Fibroblast of the aortic adventitia (primary cell): ENCODE data around the gene TMPRSS7. TPM values are rescaled to one million over a fixed set of nuclear protein-coding genes. Genes with fewer than 3 reads are reported as not detected.

Experiments used
- DNase-seq: peaks from one replicate; pipeline ENCODE4 v3.0.0-alpha.2; 2010; ENCODE audit warnings: low read depth
- H3K4me3 ChIP-seq: 2 replicates; pipeline ENCODE4 v1.5.1; 2011; ENCODE audit warnings: low read depth, mild to moderate bottlenecking, control low read depth, low read length, moderate library complexity
- total RNA-seq: library from RNA; depleted of rRNA; stranded (reverse); fragments of >200 nt; gene quantifications from 2 replicates; pipeline ENCODE4 v1.2.3, GENCODE V29; 2012; ENCODE audit warnings: low replicate concordance
- TF ChIP-seq, protein P1 (sequence below): IDR thresholded peaks from 2 replicates; pipeline ENCODE4 v1.5.1; 2011; ENCODE audit warnings: mild to moderate bottlenecking, low read length, control low read depth, inconsistent platforms; ENCODE audit not compliant: insufficient read depth

The TMPRSS7 gene
- total RNA-seq, 1 donor = not detected

DNA sequence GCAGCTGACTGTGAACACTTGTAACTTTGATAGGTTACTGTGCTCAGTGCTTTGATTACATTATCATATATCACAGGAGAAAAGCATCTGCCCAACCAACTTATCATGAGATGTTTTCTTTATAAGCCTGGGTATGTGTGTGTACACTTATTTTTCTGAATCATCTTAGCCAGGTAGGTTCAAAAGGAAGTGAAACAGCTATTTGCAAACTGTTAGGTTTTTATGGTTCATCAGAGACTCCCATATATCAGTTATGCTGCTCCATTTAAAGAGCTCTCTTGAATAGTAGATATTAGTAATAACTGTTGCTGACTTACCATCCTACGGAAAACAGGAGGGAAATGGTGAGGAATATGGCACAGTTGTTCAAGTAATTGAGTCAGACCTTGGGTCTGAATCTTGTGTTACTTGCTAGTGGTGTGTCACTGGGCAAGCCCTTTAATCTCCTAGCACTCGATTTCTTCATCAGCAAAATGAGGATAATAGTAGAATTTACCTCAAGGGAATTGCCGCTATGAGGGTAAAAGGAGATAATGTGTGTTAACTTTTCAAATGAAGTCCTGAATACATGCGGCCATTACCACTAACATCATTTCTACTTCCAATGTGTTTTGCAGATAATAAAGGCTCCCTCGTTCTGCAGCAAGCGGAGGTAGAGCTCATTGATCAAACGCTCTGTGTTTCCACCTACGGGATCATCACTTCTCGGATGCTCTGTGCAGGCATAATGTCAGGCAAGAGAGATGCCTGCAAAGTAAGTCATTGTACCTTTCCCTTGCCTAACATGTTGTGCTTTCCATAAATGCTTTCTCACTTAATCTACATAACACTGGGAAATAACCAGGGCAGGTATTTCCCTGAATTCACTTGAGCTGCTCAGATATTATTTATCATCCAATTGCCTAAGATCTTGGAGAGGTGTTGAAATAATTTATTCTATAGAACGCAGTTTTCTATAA is 43.9 kb downstream of the TMPRSS7 start:
- TF ChIP-seq, protein P1, sequence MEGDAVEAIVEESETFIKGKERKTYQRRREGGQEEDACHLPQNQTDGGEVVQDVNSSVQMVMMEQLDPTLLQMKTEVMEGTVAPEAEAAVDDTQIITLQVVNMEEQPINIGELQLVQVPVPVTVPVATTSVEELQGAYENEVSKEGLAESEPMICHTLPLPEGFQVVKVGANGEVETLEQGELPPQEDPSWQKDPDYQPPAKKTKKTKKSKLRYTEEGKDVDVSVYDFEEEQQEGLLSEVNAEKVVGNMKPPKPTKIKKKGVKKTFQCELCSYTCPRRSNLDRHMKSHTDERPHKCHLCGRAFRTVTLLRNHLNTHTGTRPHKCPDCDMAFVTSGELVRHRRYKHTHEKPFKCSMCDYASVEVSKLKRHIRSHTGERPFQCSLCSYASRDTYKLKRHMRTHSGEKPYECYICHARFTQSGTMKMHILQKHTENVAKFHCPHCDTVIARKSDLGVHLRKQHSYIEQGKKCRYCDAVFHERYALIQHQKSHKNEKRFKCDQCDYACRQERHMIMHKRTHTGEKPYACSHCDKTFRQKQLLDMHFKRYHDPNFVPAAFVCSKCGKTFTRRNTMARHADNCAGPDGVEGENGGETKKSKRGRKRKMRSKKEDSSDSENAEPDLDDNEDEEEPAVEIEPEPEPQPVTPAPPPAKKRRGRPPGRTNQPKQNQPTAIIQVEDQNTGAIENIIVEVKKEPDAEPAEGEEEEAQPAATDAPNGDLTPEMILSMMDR = no peak
- DNase-seq = no peak
- H3K4me3 ChIP-seq = no peak overlapping the region

DNA sequence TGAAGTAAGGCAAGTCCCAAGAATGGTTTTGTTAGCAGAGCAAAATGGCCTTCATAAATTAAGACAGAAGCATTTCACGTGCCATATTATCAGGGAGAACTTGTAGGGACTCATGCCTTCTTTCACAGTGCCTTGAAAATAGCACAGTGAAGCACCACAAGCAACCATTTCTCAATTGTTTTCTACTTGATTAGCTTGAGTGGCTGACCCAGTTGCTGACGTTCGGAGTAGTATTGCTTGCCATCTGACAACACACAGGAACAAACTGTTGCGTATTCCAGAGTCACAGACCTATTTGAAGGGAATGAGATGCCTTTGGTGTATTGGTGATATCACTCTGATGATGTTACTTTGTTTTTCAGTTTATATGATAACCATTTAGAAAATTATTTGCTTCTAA is 48.7 kb downstream of the TMPRSS7 start:
- TF ChIP-seq, protein P1 = no peak
- no peak overlapping the region for H3K4me3 ChIP-seq

DNA sequence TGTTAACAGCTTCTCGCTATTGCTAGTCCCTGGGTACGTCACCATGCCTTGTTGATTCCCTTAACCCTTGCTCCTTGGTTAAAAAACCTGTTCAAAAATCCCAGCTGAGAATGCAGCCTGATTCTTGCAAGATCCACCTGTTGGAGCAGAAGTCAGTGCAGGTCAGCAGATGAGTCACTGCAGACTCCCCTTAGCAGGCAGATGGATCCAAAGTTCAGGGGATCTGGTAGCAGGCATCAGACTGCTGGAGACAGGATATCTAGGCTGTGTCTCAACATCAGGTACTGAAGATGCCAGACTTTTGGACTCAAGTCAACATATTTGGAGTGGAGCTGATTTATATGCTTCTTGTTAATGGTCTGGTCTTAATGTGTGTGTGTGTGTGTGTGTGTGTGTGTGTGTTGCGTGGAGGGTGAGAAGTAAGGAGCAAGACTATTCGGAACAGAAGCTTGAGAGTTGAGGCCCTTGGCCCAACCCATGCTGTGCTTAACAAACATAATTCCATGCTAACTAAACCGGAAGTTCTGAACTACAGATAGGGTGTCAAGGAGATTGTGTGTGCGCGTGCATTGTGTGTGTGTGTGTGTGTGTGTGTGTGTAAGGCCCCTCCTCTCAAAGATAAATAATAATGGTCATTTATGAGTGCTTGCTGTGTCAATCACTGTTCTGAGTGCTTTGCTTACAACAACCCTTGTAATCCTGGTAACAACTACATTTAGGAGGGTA is 50.6 kb downstream of the TMPRSS7 start:
- TF ChIP-seq, protein P1 = no peak
- H3K4me3 ChIP-seq = no peak overlapping the region
- no peak for DNase-seq

More for the DNA sequence above, 48.7 kb downstream of the TMPRSS7 start:
- DNase-seq = no peak

DNA sequence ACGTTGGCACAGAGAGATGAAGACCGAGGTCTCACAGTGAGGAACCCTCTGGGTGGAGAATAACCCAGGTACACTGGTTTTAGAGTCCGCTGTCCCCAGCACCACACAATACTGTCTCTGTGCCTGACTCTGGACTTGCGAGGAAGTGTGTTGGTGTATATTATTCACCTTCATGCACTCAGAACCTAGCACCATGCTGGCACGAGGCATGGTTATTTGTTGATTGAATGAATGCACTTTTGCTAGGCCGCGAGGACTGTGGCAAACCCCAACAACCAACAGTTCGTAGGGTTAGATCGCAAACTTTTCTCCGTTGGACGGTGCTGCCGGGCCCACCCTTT is 51.2 kb downstream of the TMPRSS7 start:
- peak overlapping the region; percentile 82 for H3K4me3 ChIP-seq
- TF ChIP-seq, protein P1 = no peak
- no peak for DNase-seq

DNA sequence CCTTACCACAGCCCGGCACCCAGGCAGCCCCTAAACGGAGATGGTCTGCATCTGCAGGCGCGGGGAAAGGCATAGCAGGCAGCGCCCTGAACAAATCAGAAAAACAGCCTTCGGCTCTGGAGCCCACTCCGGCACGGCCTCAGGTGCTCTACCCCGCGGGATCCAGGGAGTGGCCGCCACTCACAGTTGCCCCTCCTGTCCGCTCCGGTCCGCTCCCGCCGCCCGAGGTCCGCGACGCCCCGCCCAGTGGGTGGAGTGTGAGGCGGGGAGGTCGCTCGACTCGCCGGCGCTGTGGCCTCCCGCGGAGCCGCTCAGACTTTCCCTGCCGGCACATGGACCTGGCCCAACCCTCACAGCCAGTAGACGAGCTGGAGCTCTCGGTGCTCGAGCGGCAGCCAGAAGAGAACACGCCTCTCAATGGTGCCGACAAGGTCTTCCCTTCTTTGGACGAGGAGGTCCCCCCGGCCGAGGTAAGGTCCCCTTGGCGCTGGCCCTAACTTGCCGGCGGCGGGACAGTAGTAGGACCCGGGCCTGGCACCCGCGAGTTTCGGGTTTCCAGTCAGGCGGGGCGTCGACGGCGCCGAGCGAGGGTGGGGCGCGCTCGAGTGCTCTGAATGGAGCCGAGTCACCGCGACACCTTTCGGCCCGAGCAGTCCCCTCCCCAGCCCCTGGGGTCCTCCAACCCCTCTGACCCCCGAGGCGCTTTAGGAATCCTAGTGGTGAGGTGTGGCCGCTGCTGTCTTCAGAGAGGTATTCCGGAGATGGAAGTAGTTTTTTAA is 51.7 kb downstream of the TMPRSS7 start, which contains the start of gene C3orf52:
Gene C3orf52, plus strand, starts transcription at position 314 of the 779 bp plus-strand sequence. Its CDS starts 19 bp downstream, at position 333.
- DNase-seq = peak; percentile 67
- peak within 1 kb of the TSS; percentile 82 for H3K4me3 ChIP-seq
- TF ChIP-seq, protein P1 = peak; percentile 27

DNA sequence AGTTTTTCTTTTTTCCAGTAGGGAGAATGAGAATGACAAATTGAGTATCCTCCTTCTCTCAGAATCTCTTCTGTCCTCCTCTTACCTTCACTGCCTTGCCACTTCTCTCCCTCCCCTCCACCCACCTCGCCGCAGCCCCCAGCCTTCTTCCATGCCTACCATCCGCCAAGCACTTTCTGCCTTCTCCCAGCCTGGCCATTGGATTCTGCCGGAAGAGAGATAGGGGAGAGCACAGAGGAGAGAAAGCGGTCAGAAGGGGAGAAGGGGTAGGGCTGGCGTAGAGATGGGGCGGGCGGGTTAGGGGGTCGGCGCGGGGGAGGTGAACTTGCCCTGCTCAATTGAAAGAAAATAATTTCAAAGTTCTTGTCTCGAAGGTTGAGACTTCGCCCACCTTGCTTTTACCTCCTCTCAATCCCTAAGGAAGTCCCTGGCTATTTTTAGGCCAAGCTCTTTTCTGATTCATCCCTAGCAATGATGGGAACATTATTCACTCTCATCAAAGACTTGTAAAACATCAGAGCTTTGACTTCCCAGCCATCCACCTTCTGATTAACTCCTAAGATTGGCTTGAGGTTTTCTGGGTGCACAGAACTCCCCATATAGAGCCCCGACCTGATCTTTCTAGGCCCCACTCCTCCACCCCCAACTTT is 52.5 kb downstream of the TMPRSS7 start:
- DNase-seq = peak; percentile 47
- H3K4me3 ChIP-seq = peak overlapping the region; percentile 82
- TF ChIP-seq, protein P1 = no peak
